Hematopoietic multipotent progenitor cell treated with erythropoietin and hydrocortisone succinate and interleukin-3 and kit ligand, for 4 days (in vitro differentiated cells): Measurements from ENCODE around the gene CMTR1.

Source experiments
- DNase-seq: peaks from one replicate; pipeline ENCODE4 v3.0.0-alpha.2; 2015

The CMTR1 gene

DNA sequence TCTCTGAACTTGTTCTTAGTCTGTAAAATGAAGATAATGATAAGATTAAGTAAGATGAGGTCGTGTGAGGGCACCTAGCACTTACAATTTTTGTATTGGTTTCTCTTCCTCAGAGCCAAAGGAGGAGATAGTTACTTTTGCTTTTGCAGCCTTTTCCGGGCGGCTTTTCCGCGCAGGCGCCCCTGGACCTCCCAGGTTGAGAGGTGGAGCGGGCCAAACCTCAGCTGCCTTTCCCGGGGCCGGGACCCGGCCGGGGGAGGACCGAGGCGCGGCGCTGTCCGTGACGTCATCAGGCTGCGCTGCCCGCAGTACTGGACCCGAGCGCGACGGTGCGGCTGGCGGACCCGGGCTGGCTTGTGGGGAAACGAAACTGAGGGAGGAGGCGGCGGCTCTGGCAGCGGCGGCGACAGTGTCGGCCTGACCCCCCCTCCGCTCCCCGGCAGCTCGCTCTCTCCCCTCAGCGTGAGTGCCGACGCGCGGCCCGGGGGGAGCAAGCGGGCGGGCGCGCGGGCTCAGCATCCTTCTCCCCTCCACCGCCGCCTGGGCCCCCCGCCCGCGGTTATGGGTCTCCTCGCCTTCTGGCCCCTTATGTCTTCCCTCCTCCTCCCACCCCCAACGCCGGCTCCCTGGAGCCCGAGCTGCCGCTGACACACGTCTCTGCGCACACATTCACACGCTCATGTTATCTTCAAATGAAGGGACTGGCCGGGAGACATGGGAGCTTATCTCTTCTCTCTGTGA is at the start of gene CMTR1:
CMTR1 (plus strand) TSS at position 306 of the 741 bp plus-strand sequence. CDS start 2,409 bp downstream, outside the sequence.
- DNase-seq, result peak; percentile 95

DNA sequence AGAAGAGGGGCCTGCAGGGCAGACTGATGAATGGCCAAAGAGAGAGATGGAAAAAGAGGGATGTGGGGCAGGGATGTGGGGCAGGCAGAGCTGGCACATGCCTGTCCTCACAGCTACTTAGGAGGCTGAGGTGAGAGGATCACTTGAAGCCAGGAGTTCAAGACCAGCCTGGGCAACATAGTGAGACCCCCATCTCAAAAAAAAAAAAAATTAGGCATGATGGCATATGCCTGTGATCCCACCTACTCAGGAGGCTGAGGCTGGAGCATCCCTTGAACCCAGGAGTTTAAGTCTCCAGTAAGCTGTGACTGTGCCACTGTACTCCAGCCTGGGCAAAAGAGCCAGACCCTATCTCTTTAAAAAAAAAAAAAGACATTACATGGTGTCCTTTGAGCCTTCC is 44.4 kb upstream of the CMTR1 start:
- no peak for DNase-seq

GRCh38 chr6:37389857-37390256 is 43.2 kb upstream of the CMTR1 start:
- DNase-seq, result no peak

GRCh38 chr6:37391120-37391519 is 41.9 kb upstream of the CMTR1 start:
- DNase-seq, result no peak

- DNase-seq, result no peak
These were observed 40.2 kb upstream of the CMTR1 start for GRCh38 chr6:37392821-37393220.

DNA sequence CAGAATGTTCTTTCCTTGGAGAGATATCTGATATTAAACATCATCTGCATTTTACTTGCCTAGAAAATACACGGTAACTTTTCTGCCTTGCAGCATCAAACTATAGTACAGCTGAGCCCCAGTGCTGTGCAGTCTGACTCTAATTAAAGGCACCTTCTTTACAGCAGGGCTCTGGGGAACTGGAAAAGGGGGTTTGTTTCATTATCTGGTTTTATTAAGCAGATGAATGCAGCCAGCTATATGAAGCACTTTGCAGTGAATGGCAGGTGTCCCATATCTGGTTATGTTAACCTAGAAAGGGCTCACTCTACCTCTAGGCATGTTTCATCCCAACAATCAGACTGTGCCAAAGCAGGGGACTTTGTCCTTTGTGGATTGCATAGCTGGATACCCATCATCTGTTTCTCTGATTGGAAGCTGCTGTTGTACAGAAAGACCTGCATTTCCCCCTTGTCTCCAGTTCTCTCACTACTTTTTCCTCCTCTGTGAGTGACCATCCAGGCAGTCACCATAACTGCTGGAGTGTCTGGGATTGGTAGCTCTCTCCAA is 39.6 kb upstream of the CMTR1 start:
- no peak for DNase-seq

DNA sequence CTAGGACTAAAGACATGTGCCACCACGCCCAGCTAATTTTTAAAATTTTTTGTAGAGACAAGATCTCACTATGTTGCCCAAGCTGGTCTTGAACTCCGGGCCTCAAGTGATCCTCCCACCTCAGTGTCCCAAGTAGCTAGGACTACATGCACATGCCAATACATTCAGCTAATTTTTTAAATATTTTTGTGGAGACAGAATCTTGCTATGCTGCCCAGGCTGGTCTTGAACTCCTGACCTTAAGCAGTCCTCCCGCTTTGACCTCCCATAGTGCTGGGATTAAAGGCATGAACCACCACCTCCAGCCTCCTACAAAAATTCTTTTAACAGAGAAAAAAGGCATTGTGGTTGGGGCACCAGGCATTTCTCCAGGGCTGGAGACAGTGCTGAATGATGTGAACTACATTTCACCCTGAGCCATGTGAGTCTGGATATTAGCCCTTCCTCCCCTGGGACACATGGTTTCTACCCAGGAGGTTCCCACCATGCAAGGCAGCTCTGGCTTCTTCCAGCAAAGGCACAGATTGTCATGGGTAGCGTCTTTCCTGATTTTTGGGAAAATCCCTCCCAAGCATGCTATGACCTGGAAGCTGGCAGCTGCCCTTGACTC is 36.3 kb upstream of the CMTR1 start:
- no peak for DNase-seq

DNA sequence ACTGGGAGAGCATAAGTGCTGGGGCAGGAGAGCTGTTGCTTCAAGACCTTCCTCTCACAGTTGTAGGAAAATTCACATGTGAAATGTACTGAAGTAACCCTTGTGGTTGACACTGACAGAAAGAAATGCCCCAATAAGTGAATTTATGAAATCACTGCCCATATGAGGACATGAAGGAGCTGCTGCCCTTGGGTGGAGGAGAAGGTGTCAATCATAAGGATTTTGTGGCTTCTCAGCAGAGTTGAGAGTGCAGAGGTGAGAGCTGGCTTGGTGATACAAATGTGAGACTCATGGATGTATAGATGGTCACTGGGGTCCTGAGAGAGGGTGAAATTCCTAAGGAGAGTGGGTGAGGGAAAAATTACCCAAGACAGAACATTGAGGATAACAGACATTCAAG is 33.9 kb upstream of the CMTR1 start:
- DNase-seq, result no peak

- no peak for DNase-seq
These were observed 33.1 kb upstream of the CMTR1 start for GRCh38 chr6:37399795-37400490.

DNA sequence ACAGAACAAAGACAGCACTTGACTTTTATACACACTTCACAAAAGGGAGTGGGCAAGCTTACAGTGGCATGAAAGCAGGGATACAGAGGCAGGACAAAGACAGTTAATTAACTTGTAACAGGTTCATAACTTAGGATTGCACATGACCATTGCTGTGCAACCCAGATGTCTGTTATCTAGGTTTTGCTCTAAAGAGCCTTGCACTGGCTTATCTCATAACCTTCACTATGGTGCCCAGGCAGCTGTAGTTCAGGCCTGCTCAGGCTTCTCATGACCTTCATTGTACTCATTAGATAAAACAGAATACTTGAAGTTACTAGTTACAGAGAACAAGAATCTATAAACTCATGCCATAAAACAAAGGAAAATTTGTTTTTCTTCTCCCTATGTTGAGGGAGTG is 31.4 kb upstream of the CMTR1 start:
- peak; percentile 86 for DNase-seq

DNA sequence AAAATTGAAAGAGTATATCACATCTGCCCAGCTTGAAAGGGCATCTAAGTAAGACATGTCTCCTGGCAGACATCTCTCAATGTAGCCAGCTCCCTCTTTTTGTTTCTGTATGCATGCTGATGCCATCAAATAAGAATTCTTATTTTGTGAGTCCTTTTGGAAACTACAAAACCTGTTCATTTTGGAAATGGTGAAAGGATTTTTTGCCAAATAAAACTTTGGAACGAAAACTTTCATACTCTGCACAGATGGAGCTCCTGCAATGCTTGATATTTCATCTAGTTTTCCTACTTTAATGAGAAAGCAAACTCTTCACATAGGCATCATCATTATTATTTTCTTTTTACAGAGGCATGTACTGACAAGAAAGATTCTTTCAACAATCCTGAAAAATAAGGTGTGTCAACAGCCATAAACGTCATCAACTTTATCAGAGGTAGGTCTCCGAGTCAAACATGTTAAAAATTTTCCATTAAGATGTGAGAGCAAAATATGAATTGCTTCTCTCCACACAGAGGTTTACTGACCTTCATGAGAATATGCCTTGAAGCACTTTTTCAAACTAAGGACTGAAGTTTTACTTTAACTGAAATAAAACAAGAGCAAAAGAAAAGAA is 26.2 kb upstream of the CMTR1 start:
- DNase-seq, result no peak

- no peak for DNase-seq
These were observed 25.1 kb upstream of the CMTR1 start for GRCh38 chr6:37407948-37408347.

DNA sequence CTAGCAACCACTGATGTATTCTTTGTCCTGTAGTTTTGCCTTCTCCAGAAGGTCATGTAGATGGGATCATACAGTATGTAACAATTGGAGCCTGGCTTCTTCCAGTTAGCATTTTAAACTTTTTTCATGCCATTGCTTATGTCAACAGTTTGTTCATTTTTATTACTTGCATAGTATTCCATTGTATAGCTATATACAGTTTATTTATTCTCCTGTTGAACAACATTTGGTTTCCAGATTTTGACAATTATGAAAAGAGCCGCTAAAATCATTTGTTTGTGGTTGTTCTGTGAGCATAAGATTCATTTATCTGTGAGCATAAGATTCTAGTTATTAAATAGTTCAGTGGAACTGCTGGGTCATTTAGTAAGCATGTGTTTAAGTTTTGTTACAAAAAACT is 23.5 kb upstream of the CMTR1 start:
- no peak for DNase-seq

GRCh38 chr6:37417393-37417792 is 15.6 kb upstream of the CMTR1 start:
- DNase-seq, result no peak

DNA sequence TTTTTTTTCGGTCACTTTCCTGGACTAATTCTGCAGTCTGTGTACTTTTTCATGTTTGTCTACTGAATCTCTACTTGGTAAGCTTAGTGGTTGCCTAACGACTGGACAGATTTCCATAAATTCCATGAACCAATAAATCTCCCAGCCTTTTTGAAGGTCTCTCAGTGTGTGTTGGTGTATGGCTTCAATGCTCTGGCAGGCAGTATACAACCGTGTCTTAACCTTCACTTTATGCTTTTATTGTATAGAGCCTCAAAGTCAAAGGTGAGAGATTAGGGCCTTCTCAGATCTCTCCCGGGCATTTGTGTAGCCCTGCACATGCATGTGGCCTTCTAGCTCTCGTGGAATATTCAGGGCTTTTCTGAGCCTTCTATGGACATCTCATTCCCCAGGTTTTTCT is 14.3 kb upstream of the CMTR1 start:
- no peak for DNase-seq

GRCh38 chr6:37426058-37426944 is 6.7 kb upstream of the CMTR1 start:
- no peak for DNase-seq

DNA sequence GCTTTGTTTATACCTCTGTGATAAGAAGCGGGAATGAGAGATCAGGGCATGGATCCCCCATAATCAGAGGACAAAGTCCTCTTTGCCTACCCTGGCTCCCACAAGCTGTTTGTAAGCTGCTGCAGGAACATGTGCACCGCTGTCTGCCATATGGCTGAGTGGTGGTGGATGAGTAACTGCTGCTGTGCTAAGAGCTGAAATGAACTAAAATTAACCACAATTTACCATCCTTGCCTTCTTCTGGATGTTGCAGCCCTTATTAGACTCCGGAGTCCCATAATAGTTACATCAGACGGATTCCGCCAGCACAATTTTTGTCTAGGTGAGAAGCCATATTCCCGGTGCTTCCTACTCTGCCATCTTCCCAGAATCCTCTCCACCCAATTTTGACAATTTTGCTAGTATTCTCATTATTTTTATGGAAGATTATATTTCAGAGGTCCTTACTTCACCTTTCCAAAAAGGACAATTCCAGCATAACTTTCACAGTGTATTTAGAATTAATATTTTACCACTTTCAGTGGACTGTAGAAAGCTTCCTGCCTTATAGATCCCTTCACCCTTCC is 6.0 kb upstream of the CMTR1 start:
- DNase-seq, result no peak

- DNase-seq, result no peak
These were observed 3.7 kb upstream of the CMTR1 start for GRCh38 chr6:37429352-37429750.

GRCh38 chr6:37432590-37432915 is 468 bp upstream of the CMTR1 start:
- no peak for DNase-seq

DNA sequence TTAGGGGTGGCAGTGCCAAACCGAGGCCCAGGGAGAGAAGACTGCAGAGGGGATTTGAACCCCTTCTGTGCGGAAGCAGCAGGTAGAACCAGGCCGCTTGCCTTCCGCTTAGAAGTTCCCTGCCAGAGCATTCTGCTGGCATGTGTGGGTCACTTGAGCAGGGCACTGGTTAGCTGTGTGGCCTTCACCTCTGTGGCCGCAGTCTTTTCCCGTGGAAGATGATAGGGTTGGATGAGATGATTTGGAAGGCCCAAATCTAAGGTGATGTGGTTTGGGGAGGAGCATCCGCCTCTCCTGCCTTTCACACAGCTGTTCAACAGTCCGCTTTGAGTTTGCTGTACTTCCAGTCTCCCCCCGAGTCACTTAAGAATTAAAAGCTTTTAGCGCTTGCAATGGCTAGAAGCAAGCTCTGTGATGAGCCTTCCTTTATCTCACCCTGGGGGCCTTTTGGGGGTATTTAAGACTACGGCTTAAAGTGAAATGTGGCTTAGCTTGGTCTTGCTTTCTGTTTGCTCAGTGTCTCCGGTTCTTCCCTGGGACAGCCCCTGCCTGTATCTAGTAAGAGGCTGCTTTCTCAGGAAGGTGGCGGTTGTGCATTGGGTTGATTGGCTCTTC is 743 bp downstream of the CMTR1 start:
- peak; percentile 34 for DNase-seq

DNA sequence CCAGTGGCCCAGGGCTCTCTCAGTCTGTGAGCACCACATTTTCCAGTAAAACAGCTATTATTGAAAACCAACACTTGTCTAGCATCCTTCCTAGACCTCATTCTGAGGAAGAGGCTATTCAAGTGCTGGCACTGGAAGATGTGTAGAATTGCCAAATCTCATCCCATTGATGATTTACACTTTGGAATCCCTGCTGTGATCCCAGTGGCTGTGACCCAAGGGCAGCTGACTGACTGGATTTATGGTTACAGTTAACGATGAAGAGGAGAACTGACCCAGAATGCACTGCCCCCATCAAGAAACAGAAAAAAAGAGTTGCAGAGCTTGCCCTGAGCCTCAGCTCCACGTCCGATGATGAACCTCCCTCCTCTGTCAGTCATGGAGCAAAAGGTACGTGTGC is 2.4 kb downstream of the CMTR1 start:
- no peak for DNase-seq

DNA sequence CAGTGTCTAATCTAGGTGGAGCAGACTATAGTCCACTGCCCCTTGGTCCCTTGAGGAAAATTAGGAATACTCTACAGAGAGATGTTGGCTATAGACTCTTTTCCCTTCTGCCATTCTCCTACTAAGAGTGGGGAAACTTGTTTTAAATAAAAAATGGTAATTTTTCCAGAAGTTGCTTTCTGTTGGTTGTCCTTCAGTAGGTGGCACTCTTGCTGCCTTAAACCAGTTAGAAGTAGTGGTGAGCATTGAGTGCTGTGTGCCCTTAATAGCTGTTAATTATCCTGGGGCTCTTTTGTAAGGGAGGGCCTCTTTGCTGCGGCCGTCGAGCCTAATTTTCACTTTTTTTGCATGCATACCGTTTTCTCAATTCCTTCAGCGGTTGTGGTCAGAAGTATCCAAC is 2.8 kb downstream of the CMTR1 start:
- peak; percentile 29 for DNase-seq
